ENCODE data around the gene SPESP1. TPM values are rescaled to one million over a fixed set of nuclear protein-coding genes. Genes with fewer than 3 reads are reported as not detected.

Gene SPESP1
- polyA plus RNA-seq, 3 donors = 2.5 to 6.0 (median 2.9) TPM

DNA sequence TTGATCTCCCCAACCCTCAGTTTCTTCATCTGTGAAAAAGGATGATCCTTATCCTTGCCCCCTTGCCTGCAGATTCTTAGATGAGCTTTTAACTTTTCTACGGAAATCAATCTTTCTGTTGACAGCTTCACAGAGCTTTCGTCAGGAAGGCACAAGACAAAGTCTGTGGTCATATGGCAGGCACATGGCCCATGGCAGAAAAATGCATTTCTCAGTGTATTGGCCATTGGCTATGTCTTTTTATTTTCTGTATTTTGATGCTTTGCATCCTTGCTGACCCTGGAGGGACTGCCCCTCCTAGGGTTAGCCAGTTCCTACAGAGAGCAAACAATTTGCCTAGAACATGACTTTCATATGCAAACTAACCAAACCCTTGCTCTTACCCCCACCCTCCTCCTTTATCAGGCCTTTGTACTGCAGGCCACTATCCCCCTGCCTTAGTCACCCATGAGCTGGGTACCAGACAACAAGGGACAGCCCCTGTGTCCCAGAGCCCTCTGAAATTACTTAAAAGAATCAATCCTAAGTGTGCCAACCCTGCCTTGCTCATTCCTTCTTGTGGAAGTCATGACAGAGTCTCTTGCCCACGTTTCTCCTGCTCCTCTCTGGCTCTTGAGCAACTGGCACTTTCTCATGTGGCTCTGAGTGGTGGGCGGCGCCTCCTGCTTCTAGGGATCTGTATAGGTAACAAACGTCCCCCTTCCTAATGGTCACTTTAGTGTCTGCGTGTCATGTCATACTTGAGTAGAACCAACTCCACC is 60.1 kb downstream of the SPESP1 start:
- DNase-seq = no peak

DNA sequence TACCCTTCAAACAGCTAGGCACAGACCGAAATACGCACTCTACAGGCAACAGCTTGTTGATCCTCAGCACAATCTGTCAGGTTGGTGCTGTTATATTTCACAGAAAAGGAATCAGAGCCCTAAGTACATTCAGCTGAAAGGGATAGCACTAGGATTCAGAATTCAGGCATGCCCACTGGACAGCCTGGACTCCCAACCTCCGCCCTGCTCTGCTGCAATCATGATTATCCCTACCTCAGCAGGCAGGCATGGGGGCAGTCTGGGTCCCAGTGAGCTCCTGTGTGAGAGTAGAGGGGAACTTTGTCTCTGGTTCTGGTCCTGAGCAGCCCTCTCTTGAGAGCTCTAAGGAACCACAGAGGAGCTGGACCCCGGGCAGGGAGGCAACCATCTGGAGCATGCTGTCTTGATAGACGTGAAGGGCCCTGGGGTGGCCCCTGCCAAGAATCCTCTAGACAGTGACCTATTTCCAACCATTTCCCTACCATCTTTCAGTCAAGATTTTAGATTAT is 60.7 kb downstream of the SPESP1 start:
- no peak for DNase-seq

DNA sequence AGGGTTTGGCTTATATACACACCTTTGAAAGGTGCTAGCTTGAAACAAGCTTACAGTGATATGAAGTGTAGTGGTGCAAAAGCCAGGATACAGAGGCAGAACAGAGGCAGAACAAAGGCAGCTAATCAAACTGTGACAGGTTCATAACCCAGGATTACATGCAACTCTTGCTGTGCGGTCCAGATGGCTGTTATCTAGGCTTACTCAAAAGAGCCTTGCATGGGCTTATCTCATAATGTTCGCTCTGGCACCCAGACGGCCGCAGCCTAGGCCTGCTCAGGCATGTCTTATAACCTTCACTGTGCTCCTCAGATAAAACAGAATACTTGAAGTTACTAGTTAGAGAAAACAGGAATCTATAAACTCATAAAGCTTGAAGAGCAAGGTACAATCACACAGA is 61.4 kb downstream of the SPESP1 start:
- peak; percentile 46 for DNase-seq

DNA sequence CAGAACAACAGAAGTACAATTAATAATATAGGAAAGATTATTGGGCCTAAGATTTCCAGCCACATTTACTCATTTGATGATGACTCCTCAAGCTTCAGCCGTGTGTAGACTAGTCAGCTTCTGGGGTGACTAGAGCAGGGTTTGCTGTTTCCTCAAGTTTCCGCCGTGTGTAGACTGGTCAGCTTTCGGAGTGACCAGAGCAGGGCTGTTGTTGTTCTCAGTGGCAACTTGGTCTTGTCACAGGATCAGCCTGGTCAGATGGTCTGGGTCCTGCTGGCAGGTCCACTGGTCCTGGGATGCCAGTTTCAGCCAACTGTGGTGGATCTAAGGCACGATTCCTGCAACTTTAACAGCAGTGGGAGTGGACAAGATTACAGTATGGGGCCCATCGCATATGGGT is 62.4 kb downstream of the SPESP1 start:
- no peak for DNase-seq

DNA sequence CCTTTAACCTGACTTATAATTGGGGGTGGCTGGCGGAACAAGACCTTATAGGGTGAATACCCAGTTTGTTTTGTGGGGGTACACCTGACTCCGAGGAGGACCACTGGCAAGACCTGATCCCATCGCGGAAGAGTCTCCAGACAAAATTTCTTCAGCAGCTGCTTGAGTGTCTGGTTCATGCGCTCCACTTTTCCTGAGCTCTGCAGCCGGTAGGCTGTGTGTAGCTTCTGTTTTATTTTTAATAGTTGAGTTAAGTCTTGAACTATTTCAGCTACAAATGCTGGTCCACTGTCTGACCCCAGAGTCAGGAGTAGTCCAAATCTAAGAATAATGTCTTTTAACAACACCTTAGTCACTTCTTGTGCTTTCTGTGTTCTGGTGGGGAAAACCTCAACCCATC is 63.0 kb downstream of the SPESP1 start:
- DNase-seq = no peak

DNA sequence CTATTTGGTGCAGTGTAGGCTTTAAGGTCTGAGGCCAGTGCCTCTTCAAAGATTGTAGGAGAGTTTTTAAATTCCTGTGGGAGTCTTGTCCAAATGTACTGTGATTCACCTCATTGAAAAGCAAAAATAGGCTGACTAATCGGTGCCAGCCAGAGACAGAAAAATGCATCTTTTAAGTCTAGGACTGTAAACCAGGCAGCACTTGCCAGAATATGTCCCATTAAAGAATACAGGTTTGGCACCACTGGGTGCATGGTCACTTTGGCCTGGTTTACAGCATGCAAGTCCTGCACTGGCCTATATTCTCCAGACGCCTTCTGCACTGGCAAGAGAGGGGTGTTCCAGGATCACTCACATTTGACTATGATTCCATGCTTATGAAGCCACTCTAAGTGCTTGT is 63.8 kb downstream of the SPESP1 start:
- no peak for DNase-seq

DNA sequence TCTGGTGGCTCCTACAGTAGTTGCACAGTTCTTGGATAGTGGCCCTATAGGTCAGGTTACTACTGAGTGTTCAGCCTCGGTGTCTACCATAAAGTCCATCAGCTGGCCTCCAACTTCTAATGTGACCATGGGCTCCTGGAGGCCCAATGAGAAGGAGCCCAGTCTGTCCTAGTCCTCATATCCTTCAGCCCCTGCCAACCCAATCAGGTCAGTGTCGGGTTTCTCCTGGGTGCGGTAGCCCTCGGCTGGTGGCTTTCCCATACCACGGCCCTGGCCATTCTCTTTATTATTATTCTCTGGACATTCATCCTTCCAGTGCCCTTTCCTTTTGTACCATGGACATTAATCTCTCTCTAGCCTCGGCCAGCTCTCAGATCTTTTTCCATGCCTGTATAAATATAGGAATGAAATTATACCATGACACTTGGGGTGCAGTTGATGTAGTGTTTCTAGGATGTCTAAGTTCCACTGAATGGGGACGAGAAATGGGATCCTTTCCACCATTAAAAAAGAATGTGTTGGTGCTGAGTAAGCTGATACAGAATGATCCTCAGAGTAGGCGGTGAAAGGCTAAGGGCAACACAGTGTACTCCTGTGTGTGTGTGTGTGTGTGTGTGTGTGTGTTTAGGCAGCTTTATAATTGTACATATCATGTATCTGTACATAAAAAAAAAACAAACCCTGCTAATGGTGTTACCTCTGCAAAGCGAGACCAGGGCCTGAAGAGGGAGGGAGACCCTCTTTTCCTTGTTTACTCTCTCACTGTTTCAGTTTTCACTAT is 64.8 kb downstream of the SPESP1 start:
- DNase-seq = no peak

Other genes with a start within 250 kb of the SPESP1 start
- 100 to 1,000 TPM; 272 to 311 (median 286) TPM for gene ANP32A, start 109.6 kb upstream of the SPESP1 start, polyA plus RNA-seq (ENCODE audit: insufficient read length in 3 of 3)
- under 1 TPM; 0.61 to 0.78 (median 0.73) TPM for gene NOX5, start 84.2 kb downstream of the SPESP1 start, polyA plus RNA-seq (ENCODE audit: insufficient read length in 3 of 3)
- 10 to 100 TPM; 42.4 to 48.3 (median 44.7) TPM for gene GLCE, start 230.1 kb downstream of the SPESP1 start, polyA plus RNA-seq (ENCODE audit: insufficient read length in 3 of 3)